Fibroblast of skin of right quadriceps (primary cell): ENCODE data around the gene DLGAP1.

Experiments used
- DNase-seq: peaks from one replicate; pipeline ENCODE4 v3.0.0-alpha.2; 2013

Gene DLGAP1

DNA sequence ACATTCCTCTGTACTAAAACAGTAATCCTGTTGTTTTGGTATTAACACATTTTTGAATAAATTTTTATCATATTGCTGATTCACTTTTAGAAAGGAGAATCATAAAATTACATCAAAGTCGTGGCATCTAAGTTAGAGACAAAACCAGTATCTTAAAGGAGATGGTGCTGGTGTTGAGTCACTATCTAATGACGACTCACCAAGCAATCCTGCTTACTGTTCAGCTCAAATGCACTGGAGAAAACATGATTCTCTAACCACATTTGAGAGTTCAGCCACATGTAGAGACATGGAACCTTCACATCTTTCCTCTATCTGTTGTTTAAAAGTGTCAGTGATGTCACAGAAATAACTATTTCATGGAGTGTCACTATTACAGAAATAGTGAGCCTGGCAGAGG, 531.4 kb downstream of the DLGAP1 start:
- DNase-seq = peak; percentile 81

DNA sequence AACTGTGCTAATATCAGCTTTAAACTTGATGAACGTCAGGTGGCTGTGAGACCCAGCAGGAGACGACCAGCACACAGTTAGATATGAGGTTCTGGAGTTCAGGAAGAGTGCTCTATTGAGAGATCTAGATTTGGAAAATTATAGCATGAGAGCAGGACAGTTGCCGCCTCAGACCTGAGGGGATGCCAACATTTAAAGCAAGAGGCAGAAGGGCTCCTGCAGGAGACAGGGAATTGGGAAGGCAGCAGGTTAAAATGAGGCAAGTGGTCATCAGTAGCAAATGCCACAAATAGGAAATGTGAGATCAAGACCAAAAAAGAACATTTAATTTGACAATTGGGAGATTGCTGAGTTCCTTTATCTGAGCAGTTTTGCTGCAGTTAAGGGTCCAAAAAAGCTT, 533.3 kb downstream of the DLGAP1 start:
- no peak for DNase-seq

DNA sequence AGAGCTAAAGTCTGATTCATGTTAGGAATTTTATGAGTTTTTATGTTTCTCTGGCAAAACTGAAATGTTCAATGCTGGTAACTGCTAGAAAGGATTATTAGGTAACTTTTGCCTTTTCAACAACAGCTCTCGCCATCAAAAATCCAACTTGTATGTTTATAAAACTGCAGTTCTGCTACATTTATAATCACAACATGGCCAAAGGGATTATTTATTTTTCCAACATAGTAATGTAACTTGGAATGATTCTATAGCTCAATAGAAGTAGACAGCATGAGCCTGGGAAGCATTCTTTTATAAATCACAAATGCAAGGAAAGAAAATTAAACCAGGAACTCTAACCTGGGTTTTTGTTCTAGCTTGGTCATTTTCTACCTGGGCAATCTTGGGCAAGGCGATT, 534.3 kb downstream of the DLGAP1 start:
- no peak for DNase-seq

DNA sequence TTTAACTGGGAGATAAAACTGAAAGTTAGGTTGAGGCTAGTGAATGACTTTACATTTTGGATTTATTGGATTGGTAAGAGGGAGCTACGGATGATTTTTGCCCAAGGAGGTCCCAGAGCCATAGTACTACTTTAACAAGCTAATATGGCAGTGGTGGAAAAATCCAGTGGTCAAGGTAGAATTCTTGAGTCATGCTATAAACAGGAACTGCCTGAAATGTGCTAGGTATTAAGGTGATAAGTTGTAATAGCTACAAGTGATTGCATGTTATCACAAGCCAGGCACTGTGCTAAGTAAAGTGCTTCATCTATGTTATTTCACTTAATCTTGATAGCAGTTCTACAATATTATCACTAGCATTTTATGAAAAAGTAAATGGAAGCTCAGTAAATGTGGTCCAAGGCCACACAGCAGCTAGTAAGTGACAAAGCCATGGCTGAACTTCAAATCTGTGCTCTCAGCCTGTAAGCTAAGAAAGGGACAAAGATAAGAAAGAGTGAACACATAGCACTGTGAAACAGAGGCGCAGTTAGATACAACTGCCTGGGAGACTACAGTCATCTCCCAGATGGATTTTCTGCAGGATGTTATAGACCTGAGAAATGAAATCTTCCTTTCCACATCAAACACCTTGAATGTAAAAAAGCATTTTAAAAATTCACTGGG, 535.6 kb downstream of the DLGAP1 start:
- DNase-seq = no peak

DNA sequence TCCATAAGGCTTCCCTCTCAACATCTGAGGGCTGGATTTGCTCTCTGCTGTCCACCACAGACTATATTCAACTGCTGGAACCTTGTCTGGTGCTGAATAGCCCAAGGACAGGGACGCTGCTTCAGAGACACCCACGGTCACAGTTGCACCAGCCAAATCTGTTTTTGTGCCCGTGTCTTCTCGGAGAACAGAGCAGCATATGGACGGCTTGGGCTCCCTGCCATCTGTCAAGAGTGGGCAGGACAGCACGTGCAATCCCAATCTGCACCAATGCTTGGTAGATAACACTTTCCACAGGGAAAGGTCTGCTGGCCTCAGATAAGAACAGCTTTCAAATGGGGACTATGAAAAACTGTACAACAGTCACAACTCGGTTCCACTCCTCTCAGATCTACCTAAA, 539.0 kb downstream of the DLGAP1 start:
- DNase-seq = no peak

DNA sequence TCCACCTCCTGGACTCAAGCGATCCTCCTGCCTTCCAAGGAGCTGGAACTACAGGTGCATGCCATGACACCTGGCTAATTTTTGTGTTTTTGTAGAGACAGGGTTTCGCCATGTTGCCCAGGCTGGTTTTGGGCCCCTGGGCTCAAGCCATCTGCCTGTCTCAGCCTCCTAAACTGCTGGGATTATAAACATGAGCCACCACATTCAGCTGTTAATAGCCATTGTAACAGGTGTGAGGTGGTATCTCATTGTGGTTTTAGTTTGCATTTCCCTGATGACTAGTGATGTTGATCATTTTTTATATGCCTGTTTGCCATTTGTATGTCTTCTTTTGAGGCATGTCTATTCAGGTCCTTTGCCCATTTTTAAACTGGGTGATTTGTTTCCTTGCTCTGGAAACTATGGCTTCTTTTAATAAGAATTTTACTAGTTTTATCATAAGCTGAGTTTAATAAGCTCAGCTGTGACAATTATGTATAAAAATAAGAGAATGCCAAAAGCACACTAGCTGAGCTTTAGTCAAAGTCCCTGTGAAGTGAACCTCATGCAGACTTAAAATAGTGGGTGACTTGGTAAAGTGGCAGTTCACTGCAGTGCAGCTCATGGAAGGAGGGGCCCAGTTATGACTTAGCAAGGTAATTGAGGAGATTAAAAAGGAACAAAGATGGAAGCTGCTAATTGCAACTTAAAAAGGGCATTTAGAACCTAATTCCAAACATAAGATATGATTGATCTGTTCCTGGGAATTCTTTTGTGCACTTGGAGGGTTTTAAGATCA, 540.1 kb downstream of the DLGAP1 start:
- DNase-seq = no peak

DNA sequence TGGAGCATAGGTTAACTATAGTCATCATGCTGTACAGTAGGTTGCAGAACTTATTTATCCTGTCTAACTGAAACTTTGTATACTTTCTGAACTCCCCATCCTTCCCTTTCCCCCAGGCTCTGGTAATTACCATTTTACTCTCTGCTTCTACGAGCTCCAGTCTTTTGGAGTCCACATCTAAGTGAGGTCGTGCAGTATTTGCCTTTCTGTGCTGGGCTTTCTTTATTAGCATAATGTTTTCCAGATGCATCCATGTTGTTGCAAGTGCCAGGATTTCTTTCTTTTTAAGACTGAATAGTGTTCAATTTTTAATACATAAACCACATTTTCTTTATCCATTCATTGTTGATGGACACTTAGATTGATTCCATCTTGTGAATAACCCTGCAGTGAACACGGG, 541.0 kb downstream of the DLGAP1 start:
- DNase-seq = no peak

DNA sequence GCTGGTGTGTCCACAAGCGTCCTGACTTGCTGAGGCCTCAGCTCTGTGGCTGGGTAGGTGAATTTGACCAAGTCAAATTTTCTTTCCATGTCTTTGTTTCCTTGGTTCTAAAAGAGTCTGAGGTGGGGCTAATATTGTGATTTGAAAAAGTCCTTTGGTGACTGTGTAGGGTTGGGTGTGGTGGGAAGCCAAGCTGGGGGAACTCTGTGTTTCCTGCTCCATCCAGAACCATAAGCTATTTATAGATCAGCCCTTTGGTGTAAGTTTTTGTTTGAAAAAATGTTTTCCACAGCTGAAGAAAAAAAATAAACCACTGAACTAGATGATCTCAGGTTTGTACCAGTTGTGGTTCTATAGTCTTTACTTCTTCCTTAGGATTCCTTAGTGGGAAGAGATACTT, 542.4 kb downstream of the DLGAP1 start:
- no peak for DNase-seq

DNA sequence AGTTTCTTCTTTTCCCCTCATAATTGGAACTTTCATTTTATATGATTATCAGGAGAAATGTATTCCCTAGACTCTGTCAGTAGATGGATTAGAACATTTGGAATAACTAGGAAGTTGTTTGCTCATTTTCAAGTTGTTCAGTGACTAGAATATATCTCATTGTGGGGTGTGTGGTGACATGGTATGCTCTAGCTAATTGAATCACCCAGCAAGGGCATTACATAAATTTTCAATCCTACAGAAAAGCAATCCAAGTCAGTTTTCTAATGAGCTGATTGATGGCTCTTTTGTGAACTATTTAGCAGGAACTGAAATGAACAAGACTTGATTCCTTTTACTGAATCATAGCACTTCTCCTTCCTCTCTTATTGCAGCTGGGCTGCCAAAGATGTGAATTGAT, 543.7 kb downstream of the DLGAP1 start:
- DNase-seq = peak; percentile 40

DNA sequence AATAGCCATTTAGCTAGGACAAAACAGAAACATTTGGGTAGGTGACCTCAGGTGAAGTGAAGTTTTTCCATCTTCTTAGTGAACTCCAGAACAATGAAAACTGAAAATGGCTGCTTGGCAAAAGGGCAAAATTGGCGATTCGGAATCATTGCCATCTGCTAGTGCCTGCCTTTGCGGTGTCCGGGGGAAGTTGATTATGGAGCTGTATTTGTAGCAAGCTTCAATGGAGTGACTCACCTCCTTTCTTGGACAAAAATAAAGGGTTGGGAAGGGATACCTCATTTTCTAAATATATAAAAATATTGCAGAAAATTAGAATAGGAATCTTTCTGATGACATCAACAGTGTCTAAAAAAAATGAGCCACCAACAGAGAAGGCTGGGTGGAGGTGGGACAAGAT, 544.6 kb downstream of the DLGAP1 start:
- DNase-seq = peak; percentile 47

DNA sequence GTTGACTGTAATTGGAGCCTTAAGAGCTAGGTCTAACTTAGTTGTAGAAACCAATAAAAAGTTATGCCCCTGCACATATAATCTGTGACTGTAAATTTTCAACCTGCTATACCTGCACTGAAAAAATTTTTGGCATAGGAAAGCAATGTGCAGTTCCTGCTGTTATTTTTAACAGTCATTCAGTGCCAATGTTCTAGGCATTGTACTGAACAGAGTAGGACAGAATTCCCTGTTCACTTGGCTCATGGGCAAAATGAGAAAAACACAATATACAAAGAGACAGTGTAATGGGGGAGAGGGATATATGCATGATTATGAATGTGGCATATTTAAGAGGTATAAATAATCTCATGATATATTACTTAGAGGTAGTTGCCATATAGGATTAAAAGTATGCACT, 547.2 kb downstream of the DLGAP1 start:
- DNase-seq = no peak

DNA sequence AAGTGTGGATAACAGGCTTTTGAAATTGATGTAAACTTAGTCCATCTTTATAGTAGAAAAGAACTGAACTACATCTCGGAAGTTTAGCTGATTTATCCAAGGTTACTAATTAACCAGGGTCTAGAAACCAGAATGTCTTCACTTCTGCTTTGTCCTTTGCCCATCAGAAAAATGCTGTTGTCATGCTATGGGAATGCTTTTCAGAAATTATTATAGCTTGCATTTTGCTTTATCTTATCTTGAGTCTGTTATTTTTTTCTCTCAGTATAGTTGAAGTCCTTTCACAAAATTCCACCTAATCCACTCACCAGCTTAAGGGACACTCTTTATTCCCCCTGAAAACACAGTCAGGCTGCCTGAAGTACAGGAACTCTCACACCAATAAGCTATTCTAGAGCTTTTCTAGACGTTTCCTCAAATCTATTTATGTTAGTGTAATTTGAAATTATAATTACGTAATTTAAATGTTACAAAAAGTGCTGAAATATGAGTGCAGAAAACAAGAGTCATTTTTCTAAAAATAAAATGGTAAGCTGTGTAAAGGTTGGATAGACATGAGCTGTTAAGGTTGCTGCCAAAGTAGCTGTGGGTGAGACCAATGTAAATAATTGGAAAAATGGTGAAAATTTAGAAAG, 548.9 kb downstream of the DLGAP1 start:
- DNase-seq = no peak

DNA sequence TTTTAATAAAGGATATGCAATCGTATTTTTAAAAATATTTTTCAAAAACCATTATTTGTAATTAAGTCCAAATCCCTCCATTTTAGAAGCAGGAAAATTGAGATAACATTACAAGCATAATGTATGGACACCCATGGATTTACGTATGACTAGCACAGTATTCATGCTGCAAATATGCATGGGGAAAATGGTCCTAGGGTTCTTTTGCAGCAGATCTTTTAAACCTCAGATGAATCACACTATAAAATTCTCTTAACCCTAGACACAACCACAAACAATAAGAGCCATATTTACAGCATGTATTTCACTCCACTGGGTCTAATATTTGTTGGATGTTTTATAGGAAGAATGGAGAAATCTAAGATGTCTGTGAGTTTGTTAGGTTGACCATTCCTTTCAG, 551.8 kb downstream of the DLGAP1 start:
- DNase-seq = peak; percentile 97

DNA sequence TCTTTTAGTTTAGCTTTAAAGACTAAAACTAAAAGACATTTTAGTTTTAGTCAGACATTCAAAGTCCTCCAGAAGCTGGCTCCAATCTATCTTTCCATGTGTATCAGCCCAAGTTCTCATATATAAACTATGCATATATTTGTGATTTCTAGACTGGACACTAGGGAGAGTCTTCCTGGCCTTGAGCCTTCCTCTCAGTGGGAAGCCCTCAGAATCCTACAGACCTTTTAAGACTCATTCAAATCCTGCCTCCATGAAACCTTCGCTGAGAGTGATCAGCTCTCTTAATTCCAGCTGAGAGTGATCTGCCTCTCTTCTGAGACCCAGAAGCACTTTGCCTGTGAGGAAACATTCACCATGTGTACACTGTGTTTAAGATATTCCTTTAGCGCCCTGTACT, 552.4 kb downstream of the DLGAP1 start:
- DNase-seq = peak; percentile 65

DNA sequence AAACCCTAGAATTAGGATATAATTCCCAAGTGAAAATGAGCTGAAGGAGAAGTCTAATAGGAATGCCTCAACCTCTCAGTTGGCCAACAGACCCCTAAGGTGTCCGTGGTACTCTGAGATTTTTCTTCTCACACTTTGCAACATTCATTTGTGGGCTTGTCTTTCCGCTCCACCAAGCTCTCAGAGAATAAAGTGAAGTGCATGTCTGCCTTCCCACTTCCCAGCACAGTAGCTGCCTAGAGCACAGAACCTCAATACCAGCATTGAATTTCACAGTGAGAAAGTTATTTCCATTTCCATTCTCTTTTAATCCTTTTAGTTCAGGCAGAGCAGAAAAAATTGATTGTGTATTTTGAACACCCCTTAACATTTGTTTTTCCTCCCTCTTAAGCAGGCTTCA, 553.3 kb downstream of the DLGAP1 start:
- DNase-seq = no peak

DNA sequence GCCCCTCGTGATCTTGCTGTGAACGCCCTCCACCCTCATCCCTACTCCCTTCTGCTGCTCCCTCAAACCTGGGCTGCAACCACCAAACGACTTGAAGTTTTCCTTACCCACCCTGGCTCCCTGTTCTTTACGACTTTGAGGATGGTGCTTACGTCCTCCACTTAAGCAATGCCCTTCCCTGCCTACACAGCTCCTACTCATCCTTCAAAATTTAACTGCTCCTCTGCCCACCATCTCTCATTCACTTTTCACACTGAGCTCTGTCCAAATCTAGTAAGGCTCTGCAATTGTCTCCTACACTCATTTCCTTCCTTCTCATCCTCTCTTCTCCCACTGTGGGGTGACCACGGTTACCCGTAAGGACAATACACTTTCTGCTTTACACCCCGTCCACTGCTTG, 554.1 kb downstream of the DLGAP1 start:
- no peak for DNase-seq

DNA sequence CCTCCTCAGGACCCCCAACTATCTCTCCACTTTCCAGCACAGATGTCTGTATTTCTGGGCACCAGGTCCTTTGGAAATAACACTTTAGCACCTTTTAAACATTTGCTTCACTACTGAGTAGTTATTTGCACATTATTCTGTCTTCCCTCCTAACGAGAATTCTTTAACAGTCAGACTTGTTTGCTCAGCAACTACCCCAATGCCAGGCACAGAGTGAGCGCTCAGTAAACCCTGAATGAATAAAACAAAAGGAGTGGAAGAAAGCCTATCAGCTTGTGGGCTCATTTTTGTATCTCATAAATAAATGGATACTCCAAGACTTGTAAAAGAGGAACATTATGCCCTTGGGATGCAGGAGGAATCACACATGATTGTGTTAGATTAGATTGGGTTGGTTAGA, 554.8 kb downstream of the DLGAP1 start:
- DNase-seq = no peak

DNA sequence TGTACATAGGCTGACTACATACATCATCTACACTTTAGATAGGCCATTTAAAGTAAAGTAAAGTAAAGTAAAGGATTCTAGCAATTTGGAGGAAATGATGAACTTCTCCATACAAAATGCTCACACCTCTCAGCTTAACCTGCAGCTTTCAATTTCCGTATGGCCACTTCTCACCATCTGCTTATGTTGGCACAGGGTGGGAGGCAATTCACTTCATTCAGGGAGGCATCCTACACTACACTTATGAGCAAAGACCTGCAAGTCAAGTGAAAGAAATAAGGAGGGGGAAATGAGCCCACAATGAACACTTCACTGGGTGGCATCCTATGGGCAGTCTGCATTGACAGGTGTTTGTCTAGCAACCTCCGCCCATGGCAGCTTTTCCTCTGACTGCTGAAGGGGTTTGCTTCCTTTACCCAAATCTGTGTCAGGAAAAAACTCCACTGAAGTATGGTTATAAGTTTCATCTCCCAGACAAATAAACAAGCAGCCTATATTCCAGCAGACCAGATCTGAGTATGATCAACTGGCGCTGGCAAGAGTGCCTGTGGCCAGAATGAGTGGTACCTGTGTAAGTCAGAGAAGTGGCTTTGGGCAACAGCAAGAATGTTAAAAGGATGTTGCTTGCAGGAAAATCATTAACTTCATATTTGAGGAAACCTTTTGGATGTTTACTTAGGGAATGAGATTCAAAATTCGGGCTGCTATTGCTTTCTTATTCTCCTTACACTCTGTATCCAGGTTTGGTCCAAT, 556.1 kb downstream of the DLGAP1 start:
- no peak for DNase-seq

DNA sequence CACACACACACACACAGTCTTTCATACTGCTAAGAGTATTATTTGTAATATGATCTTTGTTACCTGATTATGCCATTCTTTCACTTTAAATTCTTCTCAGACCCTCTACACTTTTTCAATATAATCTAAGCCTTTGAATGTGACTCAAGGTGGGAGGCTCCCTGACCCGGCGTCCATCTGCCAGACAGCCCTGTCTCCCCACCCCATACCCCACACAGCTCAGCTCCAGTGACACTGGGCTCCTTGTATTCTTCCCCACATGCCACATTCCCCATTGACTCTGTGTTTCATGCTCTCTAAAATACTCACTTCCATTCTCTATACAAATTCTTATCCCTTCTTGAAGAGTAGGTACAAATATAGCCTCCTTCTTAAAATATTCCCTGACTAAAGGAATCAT, 563.0 kb downstream of the DLGAP1 start:
- no peak for DNase-seq

DNA sequence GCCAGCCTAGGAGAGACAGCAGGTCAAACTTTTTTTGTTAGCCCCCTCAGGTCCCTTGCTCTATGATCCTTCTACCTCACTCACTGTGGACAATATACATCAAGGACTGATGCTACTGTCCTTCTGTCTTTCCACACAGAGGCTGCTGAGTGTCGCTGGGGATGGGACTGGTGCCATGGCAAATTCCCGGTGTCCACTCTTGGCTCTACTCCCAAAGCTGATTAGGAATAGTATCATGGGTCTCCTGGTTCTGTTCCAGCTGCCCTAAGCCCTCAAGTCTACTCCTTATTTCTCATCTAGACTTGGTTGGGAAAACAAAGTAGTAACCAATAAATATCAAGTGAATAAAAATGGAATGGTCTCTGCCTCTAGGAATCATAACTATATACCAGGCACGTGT, 563.9 kb downstream of the DLGAP1 start:
- no peak for DNase-seq

DNA sequence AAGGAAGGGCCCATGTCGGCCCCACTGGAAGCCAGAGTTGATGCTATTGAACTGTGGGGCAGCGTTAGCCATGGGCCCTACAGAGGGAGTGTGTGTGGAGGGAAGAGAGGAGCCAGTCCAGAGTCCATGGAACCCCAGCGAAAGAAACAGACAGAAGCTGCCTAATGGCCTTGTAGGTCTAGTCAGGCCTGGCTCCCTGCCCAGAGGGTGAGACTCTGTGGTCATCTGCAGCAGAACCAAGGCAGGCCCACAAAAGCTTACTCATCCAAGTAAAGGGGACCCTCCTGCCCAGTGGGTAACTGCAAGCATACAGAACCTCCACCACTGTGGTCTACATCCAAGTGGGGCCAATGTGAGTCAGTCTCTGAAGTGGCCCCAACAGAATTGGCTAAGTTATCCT, 565.3 kb downstream of the DLGAP1 start:
- peak; percentile 70 for DNase-seq

DNA sequence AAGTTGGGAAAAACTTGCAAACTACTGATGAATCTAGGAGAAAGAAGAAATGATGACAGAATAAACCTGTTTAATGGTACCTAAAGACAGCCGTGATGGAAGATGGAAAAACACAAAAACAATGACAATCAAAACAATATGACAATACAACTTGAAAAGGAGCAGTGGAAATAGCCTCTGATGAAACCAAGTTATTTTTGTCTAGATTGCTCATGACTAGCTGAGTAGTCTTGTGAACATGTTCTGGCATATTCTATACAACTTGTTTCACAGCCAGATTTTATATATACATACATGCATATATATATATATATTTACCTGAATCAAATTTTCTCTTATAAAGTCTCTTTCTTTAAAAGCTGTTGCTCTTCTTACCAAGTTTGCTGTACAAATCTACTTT, 566.0 kb downstream of the DLGAP1 start:
- DNase-seq = no peak

DNA sequence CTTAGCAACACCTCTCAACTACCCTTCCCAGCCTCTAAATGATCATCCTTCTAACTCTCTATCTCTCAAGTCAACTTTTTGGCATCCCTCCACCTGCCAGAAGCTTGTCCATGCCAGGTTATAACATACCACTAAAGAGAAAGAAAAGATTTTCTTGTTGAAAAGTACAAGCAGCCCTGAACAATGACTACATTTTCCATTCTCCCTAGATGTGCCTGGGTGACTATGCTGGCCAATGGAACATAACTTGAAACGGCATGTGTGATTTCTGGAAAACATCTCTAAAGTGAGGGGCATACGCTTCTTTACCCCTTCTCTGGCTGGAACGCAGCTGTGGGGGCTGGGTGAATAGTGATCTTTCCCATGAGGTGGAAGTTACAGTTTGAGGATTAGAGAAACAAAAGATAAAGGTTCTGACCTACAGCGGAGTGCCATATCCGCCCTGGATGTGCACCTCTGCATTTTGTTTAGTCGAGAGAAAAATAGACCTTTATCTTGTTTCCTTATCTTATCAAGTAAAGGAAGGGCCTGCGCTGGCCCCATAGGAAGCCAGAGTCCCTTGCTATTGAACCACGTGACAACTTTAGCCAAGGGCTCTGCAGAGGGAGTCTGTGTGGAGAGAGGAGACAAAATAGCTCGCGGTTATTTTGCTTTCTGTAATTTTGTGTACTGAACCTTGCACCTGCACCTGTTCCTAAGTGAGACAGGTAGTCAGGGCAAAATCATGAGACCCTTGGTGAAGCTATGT, 568.4 kb downstream of the DLGAP1 start:
- DNase-seq = no peak
